Renal pelvis (tissue), 4 donors: ENCODE results near the gene EHMT2. TPM values are rescaled to one million over a fixed set of nuclear protein-coding genes. Genes with fewer than 3 reads are reported as not detected.
A peak's percentile ranks its signal among the peaks of the same experiment; 100 is the strongest.
"Not testable (repeated sequence)": the region's sequence is repeated elsewhere in the genome, so short reads cannot be mapped to it uniquely, and the experiment has no call there.

ENCODE experiments used
- DNase-seq: peaks from one replicate; pipeline ENCODE4 v3.0.0-alpha.2; 2013
- polyA plus RNA-seq, 3 donors: library from polyadenylated mRNA; unstranded; fragments of 120-200 nt; gene quantifications; one replicate each; pipeline ENCODE4 v1.2.1, GENCODE V29; 2013; ENCODE audit not compliant: insufficient read length in 3 of 3

Gene EHMT2
- polyA plus RNA-seq, 3 donors, result 92.0 to 100 (median 98.1) TPM

DNA sequence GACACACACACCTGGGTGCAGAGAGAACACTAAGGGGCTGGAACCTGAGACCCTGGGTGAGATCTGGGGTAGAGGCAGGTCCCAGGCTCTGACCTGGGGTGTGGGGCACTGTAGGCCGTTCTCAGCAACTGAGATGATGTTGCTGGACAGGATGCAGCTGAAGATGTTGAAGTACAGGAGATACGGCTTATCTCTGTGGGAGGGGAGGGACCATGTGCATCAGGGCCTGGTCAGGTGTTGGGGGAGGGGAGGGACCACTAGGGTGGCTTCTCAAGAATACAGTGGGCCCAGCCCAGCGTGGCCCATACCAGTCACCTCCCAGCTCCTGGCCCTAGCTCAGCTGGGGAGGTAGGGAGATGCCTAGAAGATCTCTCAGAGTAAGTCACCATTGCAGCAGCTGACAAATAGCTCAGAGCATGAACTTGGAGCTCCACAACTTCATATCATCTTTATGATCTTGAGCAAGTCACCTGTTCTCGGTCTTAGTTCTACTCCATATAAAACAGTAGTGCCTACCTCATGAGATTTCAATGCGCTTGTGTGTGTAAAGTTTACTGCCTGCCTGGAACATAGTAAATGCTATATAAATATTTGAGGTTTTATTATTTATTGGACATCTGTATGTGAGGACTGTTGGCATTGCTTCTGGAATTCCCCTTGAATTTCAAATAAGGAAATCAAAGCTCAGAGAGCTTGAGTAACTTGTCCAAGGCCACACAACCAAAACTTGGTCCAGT, 22.5 kb downstream of the EHMT2 start:
- no peak for DNase-seq

DNA sequence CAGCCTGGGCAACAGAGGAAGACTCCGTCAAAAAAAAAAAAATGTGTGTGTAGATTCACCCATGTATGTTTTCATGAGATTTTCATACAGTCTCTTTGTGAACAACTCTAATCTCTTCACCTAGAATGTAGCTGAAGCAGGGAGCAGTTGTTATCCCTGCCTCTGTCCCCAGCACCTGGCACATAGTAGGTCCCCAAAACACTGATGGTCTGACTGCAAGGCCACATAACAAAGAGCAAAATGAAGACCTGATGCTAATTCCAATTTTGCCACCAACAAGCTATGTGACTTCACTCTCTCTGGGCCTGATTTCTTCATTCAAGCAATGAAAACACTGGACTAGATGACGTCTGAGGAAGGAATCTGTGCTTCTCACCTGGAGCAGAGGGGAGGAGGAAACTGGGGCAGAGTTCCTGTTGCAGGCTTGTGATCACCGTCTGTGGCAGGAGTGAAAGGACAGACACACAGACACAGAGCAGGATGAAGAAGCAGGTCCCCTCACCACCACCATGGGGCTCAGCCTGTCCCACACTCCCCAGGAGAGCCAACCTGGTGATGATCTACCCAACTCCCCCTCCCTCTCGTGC, 23.3 kb downstream of the EHMT2 start:
- DNase-seq, result no peak

DNA sequence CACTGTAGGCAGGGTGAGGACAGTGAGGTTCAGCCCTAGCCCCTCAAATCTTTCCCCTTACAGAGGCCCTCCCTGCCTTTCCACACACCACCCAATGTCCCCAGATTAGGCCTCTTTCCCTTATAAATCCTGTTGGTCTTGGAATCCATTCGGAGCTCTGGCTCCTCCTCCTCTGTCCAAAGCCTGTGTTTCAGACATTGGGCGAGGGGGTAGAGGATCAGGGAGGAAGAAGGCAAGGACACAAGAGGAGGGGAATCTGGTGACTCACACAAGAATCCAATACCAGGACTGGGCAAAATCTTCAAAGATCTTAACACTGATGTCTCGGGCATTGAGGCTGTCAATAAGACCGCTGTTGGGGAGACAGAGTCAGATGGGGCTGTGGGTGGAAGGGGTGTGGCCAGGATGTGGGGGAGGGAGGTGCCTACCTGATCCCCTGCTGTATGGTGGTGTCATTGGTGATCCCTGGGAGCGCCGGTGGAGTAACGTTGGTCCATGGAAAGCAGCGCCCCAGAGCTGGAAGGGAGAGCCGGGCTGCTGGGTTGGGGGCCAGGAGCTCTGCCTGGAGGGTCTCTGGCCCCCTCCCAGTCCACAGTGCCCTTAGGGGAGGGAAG, 26.3 kb downstream of the EHMT2 start:
- no peak for DNase-seq

DNA sequence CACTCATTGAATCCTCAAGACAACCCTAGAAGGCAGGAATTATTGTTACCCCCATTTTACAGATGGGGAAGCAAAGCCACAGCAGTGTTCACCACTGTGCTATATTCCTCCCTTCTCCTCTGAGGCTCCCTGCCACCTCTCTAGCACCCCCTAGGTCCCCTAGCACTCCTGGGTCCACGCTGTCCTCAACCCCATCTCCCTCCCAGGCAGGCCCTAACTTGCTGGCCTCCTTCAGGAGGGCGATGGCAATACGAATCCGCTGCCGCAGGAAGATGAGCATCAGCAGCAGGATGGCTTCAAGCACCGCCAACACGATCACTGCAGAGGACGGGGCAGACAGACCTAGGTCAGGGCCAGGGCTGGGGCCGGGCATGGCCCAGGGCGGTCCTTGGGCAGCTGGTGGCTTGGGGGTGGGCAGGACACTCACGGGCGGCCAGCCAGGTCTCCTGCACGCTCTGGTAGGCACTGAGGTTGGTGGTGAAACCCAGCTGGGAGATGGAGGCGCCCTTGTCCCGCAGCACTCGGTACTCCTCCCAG, 27.0 kb downstream of the EHMT2 start:
- no peak for DNase-seq

DNA sequence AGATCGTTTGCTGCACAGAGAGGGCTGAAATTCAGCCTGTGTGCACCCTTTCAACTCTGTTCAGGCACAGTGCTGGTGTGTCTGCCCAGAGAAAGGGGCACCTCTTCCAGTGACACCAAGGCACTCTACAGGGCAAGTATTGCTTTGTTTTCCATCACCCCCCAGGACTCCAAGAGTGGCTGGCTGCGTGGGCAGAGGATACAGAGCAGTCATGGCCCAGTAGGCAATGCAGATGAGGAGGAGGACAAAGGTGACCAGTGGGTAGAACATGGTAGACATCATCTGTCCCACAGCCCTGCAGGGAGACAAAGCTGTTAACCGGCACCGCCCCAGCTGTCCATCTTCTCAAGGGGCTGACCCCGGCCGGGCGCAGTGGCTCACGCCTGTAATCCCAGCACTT, 28.2 kb downstream of the EHMT2 start:
- no peak for DNase-seq

DNA sequence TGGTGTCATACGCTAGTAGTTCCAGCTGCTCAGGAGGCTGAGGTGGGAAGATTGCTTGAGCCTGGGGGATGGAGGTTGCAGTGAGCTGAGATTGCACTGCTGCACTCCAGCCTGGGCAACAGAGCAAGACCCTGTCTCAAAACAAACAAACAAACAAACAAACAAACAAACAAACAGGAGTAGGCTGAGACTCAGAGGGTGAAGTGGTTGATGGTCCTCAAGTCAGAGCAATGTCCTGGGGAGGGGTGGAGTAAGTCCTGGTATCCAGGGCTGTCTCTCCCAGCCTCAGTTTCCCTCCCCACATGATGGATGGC, 28.9 kb downstream of the EHMT2 start:
- DNase-seq, result not testable (repeated sequence)

DNA sequence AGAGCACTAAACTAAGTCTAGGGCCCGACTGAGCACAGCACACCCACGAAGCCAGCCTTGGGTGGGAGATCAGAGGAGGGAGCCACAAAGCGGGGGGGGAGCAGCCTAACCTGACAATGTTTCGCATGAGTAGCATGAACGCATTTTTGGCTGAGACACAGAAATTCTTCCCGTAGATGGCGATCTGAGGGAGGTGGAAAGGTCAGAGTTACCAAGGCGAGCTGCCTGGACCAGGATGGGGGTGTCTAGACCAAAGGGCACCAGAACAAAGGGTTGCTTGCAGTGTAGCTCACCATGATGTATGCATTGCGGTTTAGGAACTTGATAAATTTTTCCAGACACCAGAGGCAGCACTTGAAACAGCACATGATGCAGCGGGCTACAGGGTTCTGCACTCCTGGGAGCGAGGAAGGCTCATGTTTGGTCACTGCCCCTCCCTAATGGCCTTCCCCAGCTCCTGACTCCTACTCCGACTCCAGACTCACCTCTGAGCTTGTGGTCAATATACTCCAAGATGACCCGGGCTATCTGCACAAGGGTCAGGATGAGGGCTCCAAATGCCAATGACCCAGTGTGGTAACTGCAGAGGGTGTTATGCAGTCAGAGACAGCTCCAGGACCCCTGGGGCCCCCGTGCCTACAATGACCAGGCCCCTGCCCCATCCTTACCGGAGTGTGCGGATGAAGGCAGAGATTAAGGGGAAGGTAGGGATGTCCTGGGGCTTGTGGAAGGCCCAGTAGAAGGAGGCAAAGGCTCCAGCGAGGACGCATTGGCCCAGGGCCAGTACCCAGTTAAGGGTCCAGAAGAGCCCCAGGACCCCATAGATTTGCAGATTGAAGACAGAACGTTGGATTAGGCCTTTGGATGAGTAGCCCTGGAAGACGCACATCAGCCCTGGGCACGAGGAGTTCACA, 32.0 kb downstream of the EHMT2 start:
- no peak for DNase-seq

DNA sequence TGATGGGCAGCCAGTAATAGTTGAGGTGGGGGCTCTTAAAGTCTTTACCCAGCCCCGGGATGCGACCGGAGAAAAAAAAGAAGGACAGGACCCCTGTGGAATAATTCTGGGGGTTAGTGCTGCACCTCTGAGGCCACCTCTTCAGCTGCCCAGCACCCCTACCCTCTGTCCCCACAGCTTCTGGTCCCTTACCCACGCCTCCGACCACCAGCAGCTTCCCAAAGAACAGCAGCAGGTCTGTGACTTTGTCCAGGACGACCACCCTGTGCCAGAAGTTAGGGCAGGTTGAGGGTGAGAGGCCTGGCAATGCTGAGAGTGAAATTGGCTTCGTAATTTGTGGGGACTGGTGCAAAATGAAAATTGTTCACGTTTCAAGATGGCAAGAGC, 32.7 kb downstream of the EHMT2 start:
- DNase-seq, result no peak

DNA sequence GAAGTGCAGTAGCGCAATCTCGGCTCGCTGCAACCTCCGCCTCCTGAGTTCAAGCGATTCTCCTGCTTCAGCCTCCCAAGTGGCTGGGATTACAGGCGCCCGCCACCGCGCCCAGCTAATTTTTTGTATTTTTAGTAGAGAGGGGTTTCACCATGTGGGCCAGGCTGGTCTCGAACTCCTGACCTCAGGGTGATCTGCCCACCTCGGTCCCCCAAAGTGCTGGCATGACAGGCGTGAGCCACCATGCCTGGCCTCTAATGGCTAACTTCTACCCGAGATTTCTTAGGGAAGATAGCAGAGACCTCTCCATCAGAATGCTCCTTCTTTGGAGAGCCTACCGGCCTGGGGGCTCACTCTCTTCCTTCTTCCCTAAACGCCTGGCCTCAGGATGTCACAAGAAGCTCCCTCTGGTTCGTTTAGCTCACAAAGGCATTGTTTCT, 33.4 kb downstream of the EHMT2 start:
- not testable (repeated sequence) for DNase-seq

DNA sequence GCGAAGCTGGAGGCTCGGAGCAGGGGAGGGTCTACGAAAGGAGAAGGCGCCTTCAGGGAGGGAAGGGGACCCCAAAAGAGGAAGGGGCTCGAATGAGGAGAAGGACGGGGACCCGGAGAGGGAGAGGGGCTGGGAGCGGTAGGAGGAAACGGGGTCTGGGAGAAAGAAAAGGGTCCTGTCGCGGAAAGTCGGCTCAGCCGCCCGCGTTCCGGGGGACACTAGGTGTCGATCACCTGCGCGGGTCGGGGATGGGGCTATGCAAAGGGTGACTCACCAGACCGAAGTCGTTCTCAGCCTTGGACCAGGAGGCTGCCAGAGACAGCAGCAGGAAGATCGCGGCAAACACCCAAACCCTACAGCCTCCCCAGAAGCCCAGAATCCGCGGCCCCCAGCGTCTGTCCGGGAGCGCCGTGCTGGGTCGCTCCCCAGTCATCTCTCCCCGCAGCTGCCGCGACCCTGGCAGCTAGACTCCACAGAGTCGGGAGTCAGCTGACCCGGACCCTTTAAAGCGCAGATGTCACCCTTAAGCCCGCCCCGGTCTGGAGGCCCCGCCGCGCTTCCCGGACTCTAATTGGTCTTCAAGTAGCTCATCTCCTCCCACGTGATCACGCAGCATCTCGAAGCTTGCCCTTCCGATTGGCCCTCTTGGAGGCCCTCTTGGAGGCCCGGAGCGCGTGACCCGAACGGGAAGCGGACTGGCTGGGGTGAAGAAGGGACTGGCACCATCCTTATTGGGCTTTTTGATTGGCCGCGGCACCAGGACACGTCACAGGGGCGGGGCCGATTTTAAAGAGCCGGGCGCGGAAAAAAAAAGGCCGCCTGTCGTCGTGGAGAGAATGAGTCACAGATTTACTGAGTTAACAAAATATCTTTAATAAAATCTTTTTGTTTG, 34.9 kb downstream of the EHMT2 start, which contains the start of gene NEU1:
Gene NEU1, minus strand, starts transcription at position 478 of the 892 bp plus-strand sequence. Its CDS starts 45 bp downstream, at position 433.
- DNase-seq, result peak; percentile 100

DNA sequence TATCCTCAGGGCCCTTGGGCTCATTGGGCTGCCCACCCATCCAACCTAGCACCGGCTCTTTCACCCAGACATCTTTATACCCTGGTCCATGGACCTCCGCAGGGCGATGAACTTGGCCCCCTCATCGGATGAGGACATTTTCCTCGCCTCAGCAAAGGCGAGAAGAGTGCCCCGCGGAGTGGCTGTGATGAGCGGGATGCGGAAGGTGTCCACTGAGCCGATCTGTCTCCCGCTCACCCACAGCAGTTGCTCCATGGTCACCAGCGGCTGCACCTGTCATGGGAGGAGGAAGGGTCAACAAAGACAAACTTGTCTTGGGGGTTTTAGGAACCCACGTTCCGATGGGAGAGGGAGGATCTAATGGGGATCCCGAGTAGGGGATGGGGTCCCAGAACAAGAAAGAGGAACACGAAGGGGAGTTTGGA, 35.6 kb downstream of the EHMT2 start:
- DNase-seq, result no peak

DNA sequence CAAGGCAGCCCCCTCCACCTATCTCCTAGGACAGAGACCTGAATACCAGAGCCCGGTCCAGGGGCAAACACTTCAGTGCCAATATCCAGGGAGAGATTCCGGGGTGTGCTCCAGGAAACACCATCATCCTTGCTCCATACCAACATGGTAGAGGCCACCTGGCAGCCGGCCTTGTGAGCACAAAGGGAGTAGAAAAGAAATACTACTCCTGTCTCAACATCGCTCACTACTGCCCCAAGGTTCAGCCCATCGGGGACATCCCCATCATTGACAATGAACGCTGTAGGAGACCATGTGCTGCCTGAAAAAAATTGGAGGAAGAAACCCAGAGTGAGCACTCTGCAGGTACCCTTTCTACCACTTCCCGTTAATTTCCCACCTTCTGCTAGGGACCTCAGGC, 36.3 kb downstream of the EHMT2 start:
- no peak for DNase-seq

DNA sequence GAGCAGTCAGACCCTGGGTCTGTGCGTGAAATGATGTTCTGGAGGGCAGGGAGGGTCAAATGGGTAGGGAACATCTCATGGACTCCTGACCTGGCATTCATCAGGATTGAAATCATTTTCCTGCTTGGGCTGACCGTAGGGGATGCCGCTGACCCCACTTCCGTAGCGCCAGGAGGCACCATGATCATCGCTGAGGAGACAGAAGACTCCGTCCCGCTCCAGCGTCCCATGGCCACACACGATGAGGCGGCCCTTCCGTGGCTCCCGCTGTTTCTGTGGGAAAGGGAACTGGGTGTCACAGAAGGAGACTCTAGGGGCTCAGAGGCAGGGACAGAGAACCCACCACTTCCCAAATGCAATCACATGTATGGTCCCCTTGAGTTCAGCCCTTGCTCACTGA, 37.1 kb downstream of the EHMT2 start:
- DNase-seq, result no peak

DNA sequence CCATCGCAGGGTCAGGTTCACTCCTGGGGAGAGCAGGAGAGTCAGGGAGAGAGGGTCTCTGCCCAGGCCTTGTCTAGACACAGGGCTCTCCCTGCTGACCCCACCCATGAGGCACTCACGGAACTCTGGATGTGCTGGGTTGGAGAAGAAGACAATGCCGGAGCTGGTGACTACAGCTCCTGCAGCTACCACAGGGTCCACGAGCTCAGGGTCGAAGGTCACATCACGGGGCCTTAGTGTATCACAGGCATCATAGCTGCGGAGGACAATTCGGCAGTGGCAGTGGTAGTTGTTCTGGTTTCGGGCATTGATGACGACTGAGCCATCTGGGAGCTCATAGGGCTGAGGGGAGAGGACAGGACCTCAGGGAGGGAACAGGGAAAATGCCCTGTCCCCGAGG, 37.6 kb downstream of the EHMT2 start:
- no peak for DNase-seq

DNA sequence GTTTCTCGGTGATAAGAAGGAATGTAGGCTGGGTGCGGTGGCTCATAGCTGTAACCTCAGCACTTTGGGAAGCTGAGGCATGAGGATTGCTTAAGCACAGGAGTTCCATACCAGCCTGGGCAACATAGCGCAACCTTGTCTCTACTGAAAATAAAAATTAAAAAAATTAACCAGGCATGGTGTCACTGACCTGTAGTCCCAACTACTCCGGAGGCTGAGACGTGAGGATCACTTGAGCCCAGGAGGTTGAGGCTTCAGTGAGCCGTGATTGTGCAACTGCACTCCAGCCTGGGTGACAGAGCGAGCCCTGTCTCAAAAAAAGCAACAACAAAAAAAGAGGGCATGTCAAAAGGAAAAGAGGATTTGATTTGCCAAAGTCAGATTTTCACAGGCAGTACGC, 38.8 kb downstream of the EHMT2 start:
- no peak for DNase-seq

DNA sequence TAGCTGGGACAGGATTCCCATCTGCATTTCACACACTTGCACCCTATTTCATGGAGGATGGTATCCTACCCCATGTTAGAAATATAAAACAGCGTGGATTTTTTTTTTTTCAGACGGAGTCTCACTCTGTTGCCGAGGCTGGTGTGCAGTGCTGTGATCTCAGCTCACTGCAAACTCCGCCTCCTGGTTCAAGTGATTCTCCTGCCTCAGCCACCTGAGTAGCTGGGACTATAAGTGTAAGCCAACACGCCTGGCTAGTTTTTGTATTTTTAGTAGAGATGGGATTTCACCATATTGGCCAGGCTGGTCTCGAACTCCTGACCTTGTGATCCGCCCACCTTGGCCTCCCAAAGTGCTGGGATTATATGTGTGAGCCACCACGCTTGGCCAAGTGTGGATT, 39.7 kb downstream of the EHMT2 start:
- DNase-seq, result not testable (repeated sequence)

DNA sequence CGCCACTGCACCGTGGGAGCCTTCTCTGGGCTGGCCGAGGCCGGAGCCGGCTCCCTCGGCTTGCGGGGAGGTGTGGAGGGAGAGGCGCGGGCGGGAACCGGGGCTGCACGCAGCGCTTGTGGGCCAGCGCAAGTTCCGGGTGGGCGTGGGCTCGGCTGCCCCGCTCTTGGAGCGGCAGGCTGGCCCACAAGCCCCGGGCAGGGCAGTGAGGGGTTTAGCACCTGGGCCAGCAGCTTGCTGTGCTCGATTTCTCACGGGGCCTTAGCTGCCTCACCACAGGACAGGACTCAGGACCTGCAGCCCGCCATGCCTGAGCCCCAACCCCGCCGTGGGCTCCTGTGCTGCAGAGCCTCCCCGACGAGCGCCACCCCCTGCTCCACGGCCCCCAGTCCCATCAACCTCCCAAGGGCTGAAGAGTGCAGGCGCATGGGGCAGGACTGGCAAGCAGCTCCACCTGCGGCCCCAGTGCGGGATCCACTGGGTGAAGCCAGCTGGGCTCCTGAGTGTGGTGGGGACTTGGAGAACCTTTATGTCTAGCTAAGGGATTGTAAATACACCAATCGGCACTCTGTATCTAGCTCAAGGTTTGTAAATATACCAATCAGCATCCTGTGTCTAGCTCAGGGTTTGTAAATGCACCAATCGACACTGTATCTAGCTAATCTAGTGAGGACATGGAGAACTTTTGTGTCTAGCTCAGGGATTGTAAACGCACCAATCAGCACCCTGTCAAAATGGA, 45.3 kb downstream of the EHMT2 start:
- not testable (repeated sequence) for DNase-seq

DNA sequence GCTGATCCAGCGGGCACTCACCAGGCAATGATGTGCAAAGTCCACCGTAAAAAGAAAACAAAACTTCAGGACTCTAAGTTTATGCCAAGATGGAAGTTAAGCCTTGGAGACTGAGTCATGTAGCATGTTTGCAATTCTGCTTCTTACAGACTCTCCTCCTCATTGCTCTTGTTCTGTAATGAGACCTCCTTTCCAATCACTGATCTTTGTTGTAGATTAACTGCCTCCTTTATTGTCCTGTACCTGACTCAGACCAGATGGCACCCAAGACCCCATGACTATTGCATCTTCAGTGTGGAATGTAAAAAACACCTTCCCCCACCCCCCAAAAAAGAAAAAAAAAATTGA, 46.0 kb downstream of the EHMT2 start:
- no peak for DNase-seq

DNA sequence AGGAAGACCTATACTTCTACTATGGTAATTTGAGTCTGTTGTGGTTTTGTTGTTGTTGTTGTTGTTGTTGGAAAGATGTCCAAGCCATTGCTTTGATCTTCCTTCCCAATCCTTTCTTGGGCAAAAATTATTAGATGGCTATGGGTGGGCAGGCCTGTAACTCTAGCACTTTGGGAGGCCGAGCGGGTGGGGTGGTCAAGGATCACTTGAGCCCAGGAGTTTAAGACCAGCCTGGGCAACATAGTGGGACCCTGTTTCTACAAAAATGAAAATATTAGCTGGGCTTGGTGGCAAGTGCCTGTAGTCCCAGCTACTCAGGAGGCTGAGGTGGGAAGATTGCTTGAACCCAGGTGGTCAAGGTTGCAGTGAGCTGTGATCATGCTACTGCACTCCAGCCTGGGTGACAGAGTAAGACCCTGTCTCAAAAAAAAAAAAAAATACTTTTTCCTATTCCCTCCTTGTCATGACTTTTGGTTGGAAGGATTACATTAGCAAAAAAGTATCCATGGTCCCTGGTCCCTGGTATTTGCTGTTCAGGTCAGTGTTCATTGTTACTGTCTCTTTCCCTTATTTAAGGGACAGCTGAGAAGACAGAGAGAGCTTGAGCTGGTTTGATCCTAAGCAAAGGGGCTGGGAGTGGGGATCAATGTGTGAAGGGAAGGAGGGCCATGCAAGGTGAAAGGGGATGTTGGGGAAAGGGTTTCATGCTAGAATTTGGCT, 46.6 kb downstream of the EHMT2 start:
- DNase-seq, result no peak
